HepG2 (cell line): ENCODE measurements around the gene P4HB. TPM values are rescaled to one million over a fixed set of nuclear protein-coding genes. Genes with fewer than 3 reads are reported as not detected.

Experiments used
- AKNA ChIP-seq: sonication (generic); formaldehyde crosslinking; IDR thresholded peaks from 2 replicates; pipeline ENCODE4 v1.4.0; 2020; ENCODE audit warnings: missing genetic modification reagents, borderline replicate concordance
- ATF3 ChIP-seq: sonication (generic); formaldehyde crosslinking; IDR thresholded peaks from 2 replicates; pipeline ENCODE4 v1.4.0; 2020; ENCODE audit warnings: missing genetic modification reagents
- JUNB ChIP-seq: sonication (generic); formaldehyde crosslinking; IDR thresholded peaks from 2 replicates; pipeline ENCODE4 v1.8.0; 2022; ENCODE audit warnings: missing genetic modification reagents, mild to moderate bottlenecking, borderline replicate concordance
- KAT7 ChIP-seq: IDR thresholded peaks from 2 replicates; pipeline ENCODE4 v1.6.1; 2018; ENCODE audit warnings: borderline replicate concordance, missing compliant biosample characterization
- MTA3 ChIP-seq: sonication (generic); formaldehyde crosslinking; IDR thresholded peaks from 2 replicates; pipeline ENCODE4 v1.4.0; 2020; ENCODE audit warnings: missing genetic modification reagents
- MXI1 ChIP-seq: IDR thresholded peaks from 3 replicates; pipeline ENCODE4 v1.6.1; 2012; ENCODE audit warnings: low read depth, low read length, inconsistent platforms, borderline replicate concordance
- SP2 ChIP-seq: sonication (generic); formaldehyde crosslinking; IDR thresholded peaks from 2 replicates; pipeline ENCODE4 v1.5.1; 2020; ENCODE audit warnings: mild to moderate bottlenecking, missing genetic modification reagents
- THAP9 ChIP-seq: sonication (generic); formaldehyde crosslinking; IDR thresholded peaks from 2 replicates; pipeline ENCODE4; 2020; ENCODE audit warnings: missing genetic modification reagents, mild to moderate bottlenecking, borderline replicate concordance
- ZNF280D ChIP-seq: sonication (generic); formaldehyde crosslinking; IDR thresholded peaks from 2 replicates; pipeline ENCODE4 v1.5.1; 2020; ENCODE audit warnings: mild to moderate bottlenecking, missing genetic modification reagents
- ZNF431 ChIP-seq: sonication (generic); formaldehyde crosslinking; IDR thresholded peaks from 2 replicates; pipeline ENCODE4 v1.9.0; 2022; ENCODE audit warnings: missing genetic modification reagents, low read depth, mild to moderate bottlenecking, borderline replicate concordance
- ZNF614 ChIP-seq: IDR thresholded peaks from 2 replicates; pipeline ENCODE4 v1.6.1; 2018; ENCODE audit warnings: missing biosample characterization, missing genetic modification reagents, inconsistent platforms, borderline replicate concordance
- ZNF770 ChIP-seq: sonication (generic); formaldehyde crosslinking; IDR thresholded peaks from 2 replicates; pipeline ENCODE4 v1.5.0; 2020; ENCODE audit warnings: mild to moderate bottlenecking, missing genetic modification reagents
- polyA plus RNA-seq, 8 experiments: library from polyadenylated mRNA; depleted of rRNA in 3 of 8; stranded (reverse) in 7 of 8; unstranded in 1 of 8; fragments of >200 nt; fragmentation: Illumina TruSeq in 4 of 8; extraction: Trizol in 4 of 8; gene quantifications; 2 replicates each; pipeline versions ENCODE4 v1.2.1 to v1.2.3, GENCODE V29; 2011 to 2016; ENCODE audit warnings: low read depth in 4 of 8, missing spikeins in 1 of 8, mixed read lengths in 1 of 8; ENCODE audit not compliant: insufficient read depth in 1 of 8
- total RNA-seq, 5 experiments: library from RNA; depleted of rRNA; stranded (reverse); fragments of >200 nt; fragmentation: Illumina TruSeq; extraction: Trizol; gene quantifications; 2 replicates each; pipeline ENCODE4 v1.2.3, GENCODE V29; 2016; ENCODE audit warnings: low read depth in 1 of 5

Gene P4HB
- total and polyA plus RNA-seq, 2 of the 13 experiments (the other 11 are each of a cell fraction or from before 2014, with no cell fraction given): 185 to 782 TPM

- TF ChIP-seq AKNA (no peak), ZNF431 (CRISPR knock-in tag) (no peak; the same call in none of the 2 replicates), ATF3 (CRISPR knock-in tag) (peak; percentile 97), MXI1 (peak; percentile 97), ZNF614 (peak; percentile 58; the same call in 1 of the 2 replicates), ZNF770 (CRISPR knock-in tag) (0 out of 2 replicates have a peak, but pooled peaks have one; percentile 3), MTA3 (CRISPR knock-in tag) (no peak), ZNF280D (CRISPR knock-in tag) (0 out of 2 replicates have a peak, but pooled peaks have one; percentile 40), JUNB (CRISPR knock-in tag) (peak; percentile 61; the same call in 1 of the 2 replicates), KAT7 (CRISPR knock-in tag) (peak; percentile 44; the same call in 1 of the 2 replicates), SP2 (CRISPR knock-in tag) (peak; percentile 93), THAP9 (peak; percentile 92; the same call in 1 of the 2 replicates)
Observed at GRCh38 chr17:81860756-81861568, 627 bp upstream of the P4HB start (continued).
